OCI-LY1 (cell line): Measurements from ENCODE around the gene NELL1.

Source experiments
- EZH2 ChIP-seq: fragments of 200-600 bp; sonication (generic), shearing (Covaris generic); IDR thresholded peaks from 2 replicates; pipeline ENCODE4 v1.8.0; 2017; ENCODE audit warnings: borderline replicate concordance, mixed run types, mild to moderate bottlenecking, antibody characterized with exemption, low read length, moderate library complexity, mixed read lengths
- TF ChIP-seq, protein P1 (sequence below): fragments of 200-600 bp; sonication (generic), shearing (Covaris generic); IDR thresholded peaks from 2 replicates; pipeline ENCODE4 v1.5.1; 2017; ENCODE audit warnings: mild to moderate bottlenecking, antibody characterized with exemption, low read length, moderate library complexity, mixed read lengths

DNA sequence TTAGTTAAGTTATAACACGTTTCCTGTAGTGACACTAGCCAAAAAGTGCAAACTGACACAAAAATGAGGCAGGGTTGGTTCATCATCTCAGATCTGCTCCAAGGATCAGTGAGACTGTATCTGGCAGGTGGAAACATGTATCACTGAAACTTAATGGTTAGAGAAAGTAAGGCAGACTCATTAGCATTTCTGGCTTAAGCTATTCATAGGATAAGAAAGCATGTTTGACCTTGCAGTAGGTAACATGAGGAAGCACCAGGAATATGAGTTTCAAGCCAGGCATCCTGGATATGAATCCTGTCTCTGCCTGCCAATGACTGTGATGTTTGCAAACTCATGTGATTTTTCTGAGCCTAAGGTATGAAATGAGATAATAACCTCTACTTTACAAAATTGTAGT is 732.1 kb downstream of the NELL1 start:
- TF ChIP-seq, protein P1, sequence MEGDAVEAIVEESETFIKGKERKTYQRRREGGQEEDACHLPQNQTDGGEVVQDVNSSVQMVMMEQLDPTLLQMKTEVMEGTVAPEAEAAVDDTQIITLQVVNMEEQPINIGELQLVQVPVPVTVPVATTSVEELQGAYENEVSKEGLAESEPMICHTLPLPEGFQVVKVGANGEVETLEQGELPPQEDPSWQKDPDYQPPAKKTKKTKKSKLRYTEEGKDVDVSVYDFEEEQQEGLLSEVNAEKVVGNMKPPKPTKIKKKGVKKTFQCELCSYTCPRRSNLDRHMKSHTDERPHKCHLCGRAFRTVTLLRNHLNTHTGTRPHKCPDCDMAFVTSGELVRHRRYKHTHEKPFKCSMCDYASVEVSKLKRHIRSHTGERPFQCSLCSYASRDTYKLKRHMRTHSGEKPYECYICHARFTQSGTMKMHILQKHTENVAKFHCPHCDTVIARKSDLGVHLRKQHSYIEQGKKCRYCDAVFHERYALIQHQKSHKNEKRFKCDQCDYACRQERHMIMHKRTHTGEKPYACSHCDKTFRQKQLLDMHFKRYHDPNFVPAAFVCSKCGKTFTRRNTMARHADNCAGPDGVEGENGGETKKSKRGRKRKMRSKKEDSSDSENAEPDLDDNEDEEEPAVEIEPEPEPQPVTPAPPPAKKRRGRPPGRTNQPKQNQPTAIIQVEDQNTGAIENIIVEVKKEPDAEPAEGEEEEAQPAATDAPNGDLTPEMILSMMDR: no peak
- TF ChIP-seq EZH2: no peak
